Ascending aorta (tissue), 2 donors: ENCODE measurements around the gene FANCE. TPM values are rescaled to one million over a fixed set of nuclear protein-coding genes. Genes with fewer than 3 reads are reported as not detected.

Experiments
- DNase-seq, 2 donors: peaks; one replicate each; pipeline ENCODE4 v3.0.0-alpha.2; 2019; ENCODE audit warnings: low spot score in 2 of 2
- H3K27ac ChIP-seq, 2 donors: fragments of 200-600 bp; sonication (generic); one replicate each; pipeline ENCODE4 v1.5.1; 2016 to 2017; ENCODE audit warnings: mild to moderate bottlenecking in 1 of 2
- H3K27me3 ChIP-seq: fragments of 200-600 bp; sonication (generic); one replicate; pipeline ENCODE4 v1.5.1; 2017
- H3K36me3 ChIP-seq, 2 donors: fragments of 200-600 bp; sonication (generic); one replicate each; pipeline ENCODE4 v1.5.1; 2016
- H3K4me1 ChIP-seq, 2 donors: fragments of 200-600 bp; sonication (generic); one replicate each; pipeline ENCODE4 v1.5.1; 2016 to 2017; ENCODE audit warnings: mild to moderate bottlenecking in 1 of 2
- H3K4me3 ChIP-seq, 2 donors: fragments of 200-600 bp; sonication (generic); one replicate each; pipeline ENCODE4 v1.5.1; 2016 to 2017; ENCODE audit warnings: mild to moderate bottlenecking in 1 of 2
- H3K9me3 ChIP-seq, 2 donors: fragments of 200-600 bp; sonication (generic); one replicate each; pipeline ENCODE4 v1.5.1; 2016
- CTCF ChIP-seq, 3 experiments: fragments of 200-600 bp in 2 of 3; fragments of 450-650 bp in 1 of 3; sonication (generic) in 2 of 3; IDR thresholded peaks; one replicate each; pipeline ENCODE4 v1.5.1; 2016 to 2019; ENCODE audit warnings: antibody characterized with exemption in 3 of 3, mild to moderate bottlenecking in 1 of 3, moderate library complexity in 1 of 3
- intact Hi-C: fragments of 100-400 bp; cut with DNase I; formaldehyde crosslinking; loops from one replicate; pipeline ENCODE4 v1.15.1; 2023
- total RNA-seq: library from RNA; depleted of rRNA; stranded (reverse); fragments of >200 nt; gene quantifications from one replicate; pipeline ENCODE4 v1.1.0, GENCODE V29; 2016

The FANCE gene
- total RNA-seq, 1 donor from 2014 or later, result 0.32 TPM

GRCh38 chr6:35474942-35475570 is 22.9 kb downstream of the FANCE start:
- Histone ChIP-seq H3K27me3 (no peaks in the 10 kb centered on the region), H3K9me3 (no peaks in the 10 kb centered on the region), H3K36me3 (peaks cover 63 to 95% of the 10 kb centered on the region in 2 donors), H3K27ac (no peak overlapping the region), H3K4me1 (peaks cover 0 to 9% of the 10 kb centered on the region in 2 donors), H3K4me3 (no peak overlapping the region)
- intact Hi-C loops, result no loop called here
- no peak for DNase-seq
- TF ChIP-seq CTCF (IDR thresholded peaks at IDR 0.05), result no peak

- Histone ChIP-seq H3K4me1 (peaks cover 0 to 5% of the 10 kb centered on the region in 2 donors), H3K4me3 (no peak overlapping the region), H3K27me3 (no peaks in the 10 kb centered on the region), H3K36me3 (peaks cover 68 to 92% of the 10 kb centered on the region in 2 donors), H3K9me3 (no peaks in the 10 kb centered on the region), H3K27ac (no peak overlapping the region)
- TF ChIP-seq CTCF (IDR thresholded peaks at IDR 0.05), result no peak
- no peak for DNase-seq
- intact Hi-C loops, result no loop called here
Observed at GRCh38 chr6:35475573-35475972, 23.4 kb downstream of the FANCE start.

GRCh38 chr6:35476004-35476403 is 23.9 kb downstream of the FANCE start:
- Histone ChIP-seq H3K27ac (no peak overlapping the region), H3K9me3 (no peaks in the 10 kb centered on the region), H3K36me3 (peaks cover 68 to 88% of the 10 kb centered on the region in 2 donors), H3K4me1 (peaks cover 0 to under 1% of the 10 kb centered on the region in 2 donors), H3K4me3 (no peak overlapping the region), H3K27me3 (no peaks in the 10 kb centered on the region)
- intact Hi-C loops, result no loop called here
- TF ChIP-seq CTCF (IDR thresholded peaks at IDR 0.05), result no peak
- no peak for DNase-seq

GRCh38 chr6:35477028-35477427 is 24.9 kb downstream of the FANCE start:
- Histone ChIP-seq H3K27me3 (no peaks in the 10 kb centered on the region), H3K4me3 (no peak overlapping the region), H3K27ac (no peak overlapping the region), H3K36me3 (peaks cover 59 to 83% of the 10 kb centered on the region in 2 donors), H3K9me3 (no peaks in the 10 kb centered on the region), H3K4me1 (no peaks in the 10 kb centered on the region)
- intact Hi-C loops, result no loop called here
- no peak for DNase-seq
- no peak for TF ChIP-seq CTCF (IDR thresholded peaks at IDR 0.05)

GRCh38 chr6:35477551-35478179 is 25.5 kb downstream of the FANCE start:
- intact Hi-C loops, result no loop called here
- no peak for TF ChIP-seq CTCF (IDR thresholded peaks at IDR 0.05)
- H3K4me3 ChIP-seq, result no peak overlapping the region
- H3K27me3 ChIP-seq, result no peaks in the 10 kb centered on the region
- no peaks in the 10 kb centered on the region for H3K9me3 ChIP-seq
- H3K27ac ChIP-seq, result no peak overlapping the region
- peaks cover 58 to 83% of the 10 kb centered on the region in 2 donors for H3K36me3 ChIP-seq
- DNase-seq, result no peak
- no peaks in the 10 kb centered on the region for H3K4me1 ChIP-seq
